HepG2 (cell line): Measurements from ENCODE around the gene ATXN2. TPM values are rescaled to one million over a fixed set of nuclear protein-coding genes. Genes with fewer than 3 reads are reported as not detected.
A peak's percentile ranks its signal among the peaks of the same experiment; 100 is the strongest.

Source experiments
- HMGXB4 ChIP-seq, 2 experiments: sonication (generic) in 1 of 2; formaldehyde crosslinking in 1 of 2; IDR thresholded peaks; 2 replicates each; pipeline versions ENCODE4 v1.4.0 to v1.6.1; 2018 to 2020; ENCODE audit warnings: missing genetic modification reagents in 2 of 2, borderline replicate concordance in 1 of 2, low read depth in 1 of 2, mild to moderate bottlenecking in 1 of 2, missing biosample characterization in 1 of 2
- KLF12 ChIP-seq: sonication (generic); formaldehyde crosslinking; IDR thresholded peaks from 2 replicates; pipeline ENCODE4 v1.4.0; 2020; ENCODE audit warnings: missing genetic modification reagents, borderline replicate concordance
- MAX ChIP-seq: IDR thresholded peaks from 2 replicates; pipeline ENCODE4 v1.6.1; 2012; ENCODE audit warnings: inconsistent platforms
- MEIS1 ChIP-seq: sonication (generic); formaldehyde crosslinking; IDR thresholded peaks from 2 replicates; pipeline ENCODE4 v1.9.0; 2021; ENCODE audit warnings: mild to moderate bottlenecking, missing genetic modification reagents, moderate library complexity, borderline replicate concordance
- NAIF1 ChIP-seq: sonication (generic); formaldehyde crosslinking; IDR thresholded peaks from 2 replicates; pipeline ENCODE4 v1.5.0; 2020; ENCODE audit warnings: mild to moderate bottlenecking, missing genetic modification reagents, borderline replicate concordance
- PAX8 ChIP-seq: sonication (generic); formaldehyde crosslinking; IDR thresholded peaks from 2 replicates; pipeline ENCODE4 v1.8.0; 2022; ENCODE audit warnings: mild to moderate bottlenecking, missing genetic modification reagents, borderline replicate concordance
- POLR2AphosphoS5 ChIP-seq: IDR thresholded peaks from 2 replicates; pipeline ENCODE4 v1.6.1; 2012; ENCODE audit warnings: low read depth, low read length
- SMAD9 ChIP-seq: sonication (generic); formaldehyde crosslinking; IDR thresholded peaks from 2 replicates; pipeline ENCODE4 v1.5.1; 2020; ENCODE audit warnings: mild to moderate bottlenecking, missing genetic modification reagents
- SNRNP70 ChIP-seq: fragments of 200-400 bp; formaldehyde crosslinking; IDR thresholded peaks from 2 replicates; pipeline ENCODE4 v1.6.1; 2017; ENCODE audit warnings: mild to moderate bottlenecking, low read depth, low read length, moderate library complexity
- ZFP36L1 ChIP-seq: sonication (generic); formaldehyde crosslinking; IDR thresholded peaks from 2 replicates; pipeline ENCODE4 v1.8.0; 2022; ENCODE audit warnings: mild to moderate bottlenecking, missing genetic modification reagents, moderate library complexity
- polyA plus RNA-seq, 8 experiments: library from polyadenylated mRNA; depleted of rRNA in 3 of 8; stranded (reverse) in 7 of 8; unstranded in 1 of 8; fragments of >200 nt; fragmentation: Illumina TruSeq in 4 of 8; extraction: Trizol in 4 of 8; gene quantifications; 2 replicates each; pipeline versions ENCODE4 v1.2.1 to v1.2.3, GENCODE V29; 2011 to 2016; ENCODE audit warnings: low read depth in 4 of 8, missing spikeins in 1 of 8, mixed read lengths in 1 of 8; ENCODE audit not compliant: insufficient read depth in 1 of 8
- total RNA-seq, 5 experiments: library from RNA; depleted of rRNA; stranded (reverse); fragments of >200 nt; fragmentation: Illumina TruSeq; extraction: Trizol; gene quantifications; 2 replicates each; pipeline ENCODE4 v1.2.3, GENCODE V29; 2016; ENCODE audit warnings: low read depth in 1 of 5
- TF ChIP-seq, protein P1 (sequence below): sonication (generic); formaldehyde crosslinking; conservative IDR thresholded peaks from 2 replicates; pipeline ENCODE4 v1.4.0; 2020; ENCODE audit warnings: missing genetic modification reagents
- TF ChIP-seq, protein P2 (sequence below), 2 experiments: fragments of 450-650 bp in 1 of 2; sonication (generic) in 1 of 2; formaldehyde crosslinking in 1 of 2; IDR thresholded peaks; 2 replicates each; pipeline versions ENCODE4 v1.6.1 to v1.8.0; 2016 to 2022; ENCODE audit warnings: antibody characterized with exemption in 1 of 2, mild to moderate bottlenecking in 1 of 2, missing genetic modification reagents in 1 of 2
- TF ChIP-seq, protein P3 (sequence below): sonication (generic); formaldehyde crosslinking; IDR thresholded peaks from 2 replicates; pipeline ENCODE4 v1.5.0; 2020; ENCODE audit warnings: missing genetic modification reagents

Gene ATXN2
- total and polyA plus RNA-seq, 2 of the 13 experiments (the other 11 are each of a cell fraction or from before 2014, with no cell fraction given): 18.1 to 27.1 TPM

DNA sequence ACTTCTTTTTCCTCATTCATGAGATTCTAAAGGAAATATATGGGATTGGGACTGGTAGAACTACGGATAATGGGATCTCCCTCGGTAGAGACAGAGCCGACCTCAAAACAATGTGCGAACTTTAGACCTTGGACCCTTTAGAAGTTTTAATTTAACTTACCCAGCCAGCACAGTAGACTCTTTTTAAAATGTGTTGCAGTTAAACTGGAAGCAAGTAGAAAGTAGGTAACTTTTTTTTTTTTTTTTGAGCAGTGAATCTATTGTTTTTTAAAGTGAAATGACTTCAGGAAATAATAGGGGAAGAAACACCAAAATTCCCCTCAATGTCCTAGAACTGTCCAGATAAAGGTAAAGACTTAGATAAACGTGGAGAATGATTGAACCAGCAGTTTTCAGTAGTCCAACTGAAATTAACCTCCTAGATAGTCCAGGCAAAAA is 1.1 kb upstream of the ATXN2 start (continued):
- TF ChIP-seq, protein P1, sequence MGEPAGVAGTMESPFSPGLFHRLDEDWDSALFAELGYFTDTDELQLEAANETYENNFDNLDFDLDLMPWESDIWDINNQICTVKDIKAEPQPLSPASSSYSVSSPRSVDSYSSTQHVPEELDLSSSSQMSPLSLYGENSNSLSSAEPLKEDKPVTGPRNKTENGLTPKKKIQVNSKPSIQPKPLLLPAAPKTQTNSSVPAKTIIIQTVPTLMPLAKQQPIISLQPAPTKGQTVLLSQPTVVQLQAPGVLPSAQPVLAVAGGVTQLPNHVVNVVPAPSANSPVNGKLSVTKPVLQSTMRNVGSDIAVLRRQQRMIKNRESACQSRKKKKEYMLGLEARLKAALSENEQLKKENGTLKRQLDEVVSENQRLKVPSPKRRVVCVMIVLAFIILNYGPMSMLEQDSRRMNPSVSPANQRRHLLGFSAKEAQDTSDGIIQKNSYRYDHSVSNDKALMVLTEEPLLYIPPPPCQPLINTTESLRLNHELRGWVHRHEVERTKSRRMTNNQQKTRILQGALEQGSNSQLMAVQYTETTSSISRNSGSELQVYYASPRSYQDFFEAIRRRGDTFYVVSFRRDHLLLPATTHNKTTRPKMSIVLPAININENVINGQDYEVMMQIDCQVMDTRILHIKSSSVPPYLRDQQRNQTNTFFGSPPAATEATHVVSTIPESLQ (CRISPR knock-in tag): no peak
- TF ChIP-seq, protein P2, sequence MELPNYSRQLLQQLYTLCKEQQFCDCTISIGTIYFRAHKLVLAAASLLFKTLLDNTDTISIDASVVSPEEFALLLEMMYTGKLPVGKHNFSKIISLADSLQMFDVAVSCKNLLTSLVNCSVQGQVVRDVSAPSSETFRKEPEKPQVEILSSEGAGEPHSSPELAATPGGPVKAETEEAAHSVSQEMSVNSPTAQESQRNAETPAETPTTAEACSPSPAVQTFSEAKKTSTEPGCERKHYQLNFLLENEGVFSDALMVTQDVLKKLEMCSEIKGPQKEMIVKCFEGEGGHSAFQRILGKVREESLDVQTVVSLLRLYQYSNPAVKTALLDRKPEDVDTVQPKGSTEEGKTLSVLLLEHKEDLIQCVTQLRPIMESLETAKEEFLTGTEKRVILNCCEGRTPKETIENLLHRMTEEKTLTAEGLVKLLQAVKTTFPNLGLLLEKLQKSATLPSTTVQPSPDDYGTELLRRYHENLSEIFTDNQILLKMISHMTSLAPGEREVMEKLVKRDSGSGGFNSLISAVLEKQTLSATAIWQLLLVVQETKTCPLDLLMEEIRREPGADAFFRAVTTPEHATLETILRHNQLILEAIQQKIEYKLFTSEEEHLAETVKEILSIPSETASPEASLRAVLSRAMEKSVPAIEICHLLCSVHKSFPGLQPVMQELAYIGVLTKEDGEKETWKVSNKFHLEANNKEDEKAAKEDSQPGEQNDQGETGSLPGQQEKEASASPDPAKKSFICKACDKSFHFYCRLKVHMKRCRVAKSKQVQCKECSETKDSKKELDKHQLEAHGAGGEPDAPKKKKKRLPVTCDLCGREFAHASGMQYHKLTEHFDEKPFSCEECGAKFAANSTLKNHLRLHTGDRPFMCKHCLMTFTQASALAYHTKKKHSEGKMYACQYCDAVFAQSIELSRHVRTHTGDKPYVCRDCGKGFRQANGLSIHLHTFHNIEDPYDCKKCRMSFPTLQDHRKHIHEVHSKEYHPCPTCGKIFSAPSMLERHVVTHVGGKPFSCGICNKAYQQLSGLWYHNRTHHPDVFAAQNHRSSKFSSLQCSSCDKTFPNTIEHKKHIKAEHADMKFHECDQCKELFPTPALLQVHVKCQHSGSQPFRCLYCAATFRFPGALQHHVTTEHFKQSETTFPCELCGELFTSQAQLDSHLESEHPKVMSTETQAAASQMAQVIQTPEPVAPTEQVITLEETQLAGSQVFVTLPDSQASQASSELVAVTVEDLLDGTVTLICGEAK (IDR thresholded peaks at IDR 0.05): no peak
- TF ChIP-seq, protein P2 (CRISPR knock-in tag; IDR thresholded peaks at IDR 0.05): no peak; the same call in 1 of the 2 replicates
- TF ChIP-seq POLR2AphosphoS5: peak; percentile 74
- TF ChIP-seq, protein P3, sequence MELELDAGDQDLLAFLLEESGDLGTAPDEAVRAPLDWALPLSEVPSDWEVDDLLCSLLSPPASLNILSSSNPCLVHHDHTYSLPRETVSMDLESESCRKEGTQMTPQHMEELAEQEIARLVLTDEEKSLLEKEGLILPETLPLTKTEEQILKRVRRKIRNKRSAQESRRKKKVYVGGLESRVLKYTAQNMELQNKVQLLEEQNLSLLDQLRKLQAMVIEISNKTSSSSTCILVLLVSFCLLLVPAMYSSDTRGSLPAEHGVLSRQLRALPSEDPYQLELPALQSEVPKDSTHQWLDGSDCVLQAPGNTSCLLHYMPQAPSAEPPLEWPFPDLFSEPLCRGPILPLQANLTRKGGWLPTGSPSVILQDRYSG (CRISPR knock-in tag): no peak
- 0 out of 2 replicates have a peak, but pooled peaks have one; percentile 25 for TF ChIP-seq ZFP36L1
- TF ChIP-seq MEIS1 (CRISPR knock-in tag): no peak
- no peak for TF ChIP-seq KLF12 (CRISPR knock-in tag)
- no peak for TF ChIP-seq PAX8 (CRISPR knock-in tag)
- no peak for TF ChIP-seq NAIF1
- no peak for TF ChIP-seq MAX
- TF ChIP-seq SMAD9: no peak
- no peak; a peak in 1 of 4 replicates for TF ChIP-seq HMGXB4 (CRISPR knock-in tag; IDR thresholded peaks at IDR 0.05; ENCODE audit: borderline replicate concordance in 1 of 2, low read depth in 1 of 2)
- TF ChIP-seq SNRNP70: no peak
